Trophoblast cell (in vitro differentiated cells and primary cell): ENCODE results near the gene DKK2.
A peak's percentile ranks its signal among the peaks of the same experiment; 100 is the strongest.

Source experiments
- DNase-seq, 2 donors: peaks; one replicate each; pipeline ENCODE4 v3.0.0-alpha.2; 2016
- H2AFZ ChIP-seq: 2 replicates; pipeline ENCODE4 v1.6.1; 2013; ENCODE audit warnings: low read length, moderate library complexity, mild to moderate bottlenecking; ENCODE audit not compliant: insufficient read depth, poor library complexity
- H2AK5ac ChIP-seq: 2 replicates; pipeline ENCODE4 v1.6.1; 2013; ENCODE audit warnings: mild to moderate bottlenecking, low read length
- H2BK120ac ChIP-seq: 2 replicates; pipeline ENCODE4 v1.6.1; 2013; ENCODE audit warnings: low read length, mild to moderate bottlenecking, moderate library complexity; ENCODE audit not compliant: insufficient read depth, poor library complexity
- H2BK12ac ChIP-seq: 2 replicates; pipeline ENCODE4 v1.6.1; 2013; ENCODE audit warnings: mild to moderate bottlenecking, low read length, moderate library complexity
- H2BK5ac ChIP-seq: 2 replicates; pipeline ENCODE4 v1.6.1; 2013; ENCODE audit warnings: low read length, low read depth, moderate library complexity, mild to moderate bottlenecking; ENCODE audit not compliant: poor library complexity
- H3K14ac ChIP-seq: 2 replicates; pipeline ENCODE4 v1.6.1; 2013; ENCODE audit warnings: mild to moderate bottlenecking, low read length
- H3K18ac ChIP-seq: 2 replicates; pipeline ENCODE4 v1.6.1; 2013; ENCODE audit warnings: mild to moderate bottlenecking, low read length
- H3K23ac ChIP-seq: 2 replicates; pipeline ENCODE4 v1.6.1; 2013; ENCODE audit warnings: low read length
- H3K27ac ChIP-seq: 2 replicates; pipeline ENCODE4 v1.5.1; 2013; ENCODE audit warnings: low read depth, mild to moderate bottlenecking, inconsistent platforms, low read length, moderate library complexity
- H3K27me3 ChIP-seq: 2 replicates; pipeline ENCODE4 v1.6.1; 2013; ENCODE audit warnings: inconsistent platforms, mild to moderate bottlenecking, low read length, moderate library complexity; ENCODE audit not compliant: insufficient read depth
- H3K36me3 ChIP-seq, 2 experiments: 1 replicate in 1 of 2; 2 replicates in 1 of 2; pipeline ENCODE4 v1.6.1; 2013; ENCODE audit warnings: low read length in 2 of 2, mild to moderate bottlenecking in 2 of 2, moderate library complexity in 1 of 2; ENCODE audit not compliant: insufficient read depth in 2 of 2, control insufficient read depth in 1 of 2
- H3K4ac ChIP-seq: 2 replicates; pipeline ENCODE4 v1.6.1; 2013; ENCODE audit warnings: low read depth, mild to moderate bottlenecking, low read length, moderate library complexity
- H3K4me1 ChIP-seq, 2 experiments: 1 replicate in 1 of 2; 2 replicates in 1 of 2; pipeline ENCODE4 v1.6.1; 2013; ENCODE audit warnings: low read length in 2 of 2, mild to moderate bottlenecking in 2 of 2, moderate library complexity in 1 of 2; ENCODE audit not compliant: insufficient read depth in 2 of 2, control insufficient read depth in 1 of 2
- H3K4me2 ChIP-seq: 2 replicates; pipeline ENCODE4 v1.6.1; 2013; ENCODE audit warnings: inconsistent platforms, mild to moderate bottlenecking, low read length, moderate library complexity
- H3K4me3 ChIP-seq: 2 replicates; pipeline ENCODE4 v1.5.1; 2013; ENCODE audit warnings: mild to moderate bottlenecking, low read depth, low read length, inconsistent platforms
- H3K79me1 ChIP-seq: one replicate; pipeline ENCODE4 v1.6.1; 2013; ENCODE audit warnings: low read length
- H3K79me2 ChIP-seq: 2 replicates; pipeline ENCODE4 v1.6.1; 2013; ENCODE audit warnings: low read length, mild to moderate bottlenecking; ENCODE audit not compliant: control insufficient read depth, insufficient read depth, poor library complexity
- H3K9ac ChIP-seq: 2 replicates; pipeline ENCODE4 v1.6.1; 2013; ENCODE audit warnings: mild to moderate bottlenecking, low read length
- H3K9me3 ChIP-seq: 2 replicates; pipeline ENCODE4 v1.6.1; 2013; ENCODE audit warnings: low read depth, mild to moderate bottlenecking, control low read depth, inconsistent platforms, low read length; ENCODE audit not compliant: insufficient read depth
- H4K12ac ChIP-seq: 2 replicates; pipeline ENCODE4 v1.6.1; 2013; ENCODE audit warnings: low read depth, mild to moderate bottlenecking, low read length, moderate library complexity
- H4K8ac ChIP-seq: 2 replicates; pipeline ENCODE4 v1.6.1; 2013; ENCODE audit warnings: low read depth, mild to moderate bottlenecking, low read length, moderate library complexity
- H4K91ac ChIP-seq: one replicate; pipeline ENCODE4 v1.6.1; 2013; ENCODE audit warnings: low read depth, mild to moderate bottlenecking, low read length, moderate library complexity
- WGBS: extraction: QIAGEN DNeasy Blood & Tissue Kit; methylation state at CpG from one replicate; pipeline ENCODE4 v1.1.7; 2013; ENCODE audit warnings: missing lambda C conversion rate; ENCODE audit not compliant: insufficient read length, insufficient coverage; ENCODE audit errors: extremely low coverage; 5-methylcytosine and 5-hydroxymethylcytosine counted together

The DKK2 gene

DNA sequence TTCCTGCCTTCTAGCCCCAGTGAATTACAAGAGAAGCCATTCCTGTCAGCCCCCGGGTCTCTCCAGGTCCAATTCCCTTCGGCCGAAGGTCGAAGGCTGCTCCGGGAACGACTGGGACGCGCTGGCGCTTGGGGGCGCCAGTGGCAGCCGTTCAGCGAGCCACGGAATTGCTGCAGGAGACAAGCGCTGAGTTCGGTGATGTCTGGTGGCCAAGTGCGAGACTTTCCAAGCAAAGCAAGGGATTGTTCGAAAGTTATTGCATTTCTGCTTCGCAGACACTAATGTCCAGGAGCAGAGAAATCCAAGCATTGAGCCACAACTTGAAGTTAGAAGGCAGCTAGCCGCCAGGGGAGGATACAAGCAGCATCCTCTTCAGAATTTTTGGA lies 1.1 kb upstream of the DKK2 start:
- H3K27me3 ChIP-seq, result peaks cover 35% of the 10 kb centered on the region
- H2BK12ac ChIP-seq, result no peak overlapping the region
- no peak overlapping the region for H2BK5ac ChIP-seq
- H3K9me3 ChIP-seq, result no peaks in the 10 kb centered on the region
- H2AK5ac ChIP-seq, result no peak overlapping the region
- peak in 1 of 2 donors; percentile 7 for DNase-seq
- H3K27ac ChIP-seq, result no peak overlapping the region
- no peak overlapping the region for H2BK120ac ChIP-seq
- H3K79me2 ChIP-seq, result no peaks in the 10 kb centered on the region
- H2AFZ ChIP-seq, result no peak overlapping the region
- H4K91ac ChIP-seq, result no peak overlapping the region
- no CpG with 5 or more reads among the region's 19 CpGs for WGBS
- H3K14ac ChIP-seq, result no peak overlapping the region
- no peak overlapping the region for H4K12ac ChIP-seq
- H3K18ac ChIP-seq, result no peak overlapping the region
- H4K8ac ChIP-seq, result no peak overlapping the region
- no peak overlapping the region for H3K9ac ChIP-seq
- no peak overlapping the region for H3K4ac ChIP-seq
- H3K79me1 ChIP-seq, result no peaks in the 10 kb centered on the region
- peak overlapping the region; percentile 75 for H3K4me2 ChIP-seq
- no peak overlapping the region for H3K23ac ChIP-seq
- H3K36me3 ChIP-seq, result no peaks in the 10 kb centered on the region
- H3K4me3 ChIP-seq, result no peak overlapping the region
- peaks cover 6 to 11% of the 10 kb centered on the region in 2 experiments for H3K4me1 ChIP-seq

DNA sequence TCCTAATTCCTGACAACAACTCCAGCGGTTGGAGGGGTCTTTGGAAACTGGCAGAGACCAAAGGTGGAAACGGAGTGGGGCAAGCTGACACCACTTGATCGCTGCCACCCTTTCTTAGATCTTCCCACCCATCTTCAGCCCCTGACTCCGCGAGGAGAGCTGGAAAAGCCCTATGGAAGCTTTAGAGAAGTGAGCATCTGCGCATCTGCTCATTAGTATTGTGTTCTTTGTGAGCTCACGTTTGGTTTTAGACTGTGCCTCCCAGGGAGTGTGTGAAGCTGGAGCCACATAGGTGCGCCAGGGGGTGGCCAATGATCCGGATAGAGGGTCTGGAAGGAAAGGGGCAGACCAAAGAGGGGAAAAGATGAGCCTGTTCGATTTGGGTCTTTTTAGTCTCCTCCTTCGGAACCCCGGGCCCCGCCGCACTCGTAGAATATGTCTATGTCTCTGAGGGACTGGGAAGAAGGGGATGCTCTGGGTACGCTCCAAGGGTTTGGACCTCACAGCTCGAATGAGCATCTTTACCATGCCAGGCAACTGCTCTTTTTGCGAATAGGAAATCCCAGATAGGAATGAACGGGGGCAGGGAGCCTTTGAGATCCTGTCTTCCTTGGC lies 578 bp upstream of the DKK2 start:
- H3K4me2 ChIP-seq, result peak overlapping the region; percentile 75
- no peak overlapping the region for H2BK5ac ChIP-seq

DNA sequence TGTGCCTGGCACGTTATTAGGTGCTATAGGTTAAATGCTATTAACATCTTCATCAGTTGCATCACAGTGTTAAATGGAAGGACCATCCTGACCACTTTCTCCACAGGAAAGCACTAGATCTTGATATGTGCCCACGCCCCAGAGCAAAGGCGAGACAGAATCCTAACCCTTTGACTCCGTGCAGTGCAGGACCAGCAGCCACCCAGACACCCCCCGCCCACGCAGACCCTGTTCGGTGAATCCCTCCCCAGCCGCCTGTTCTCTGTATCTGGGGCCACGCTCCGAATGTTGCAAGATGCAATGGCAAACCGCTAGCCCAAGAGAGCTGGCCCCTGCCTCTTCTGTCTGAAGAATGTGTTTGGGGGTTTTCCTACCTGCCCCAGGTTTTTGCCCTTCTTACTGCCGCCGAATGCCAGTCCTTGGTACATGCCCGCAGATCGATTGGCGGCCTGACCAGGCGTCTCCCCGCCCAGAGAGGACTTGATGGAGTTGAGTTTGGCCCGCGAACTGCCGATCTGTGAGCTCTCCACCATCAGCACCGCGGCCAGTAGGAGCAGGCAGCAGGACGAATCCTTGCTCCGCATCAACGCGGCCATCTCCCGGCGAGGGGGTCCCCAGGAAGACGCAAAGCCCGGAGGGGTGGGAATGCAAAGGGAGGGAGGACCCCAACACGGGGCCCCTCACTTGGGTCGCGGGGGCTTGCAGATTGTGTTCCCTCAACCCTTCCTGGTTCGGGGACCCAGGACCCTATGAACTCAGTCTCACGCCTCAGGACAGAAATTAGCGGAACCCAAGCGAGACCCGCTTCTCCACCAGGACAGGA lies 906 bp downstream of the DKK2 start:
- no peak overlapping the region for H2AK5ac ChIP-seq
- H3K79me1 ChIP-seq, result no peaks in the 10 kb centered on the region
- no CpG with 5 or more reads among the region's 39 CpGs for WGBS

More for the DNA sequence above, 578 bp upstream of the DKK2 start:
- Histone ChIP-seq H4K8ac (no peak overlapping the region), H3K4ac (no peak overlapping the region), H3K23ac (no peak overlapping the region), H2BK120ac (no peak overlapping the region), H3K9me3 (no peaks in the 10 kb centered on the region), H2BK12ac (no peak overlapping the region), H3K27me3 (peaks cover 35% of the 10 kb centered on the region), H4K91ac (no peak overlapping the region), H2AK5ac (no peak overlapping the region), H3K79me2 (no peaks in the 10 kb centered on the region), H3K79me1 (no peaks in the 10 kb centered on the region), H3K14ac (no peak overlapping the region), H3K27ac (no peak overlapping the region), H3K18ac (no peak overlapping the region), H4K12ac (no peak overlapping the region), H3K36me3 (no peaks in the 10 kb centered on the region), H3K4me3 (no peak overlapping the region), H2AFZ (no peak overlapping the region), H3K4me1 (peaks cover 6 to 11% of the 10 kb centered on the region in 2 experiments), H3K9ac (no peak overlapping the region)
- no CpG with 5 or more reads among the region's 19 CpGs for WGBS
- DNase-seq, result no peak

DNA sequence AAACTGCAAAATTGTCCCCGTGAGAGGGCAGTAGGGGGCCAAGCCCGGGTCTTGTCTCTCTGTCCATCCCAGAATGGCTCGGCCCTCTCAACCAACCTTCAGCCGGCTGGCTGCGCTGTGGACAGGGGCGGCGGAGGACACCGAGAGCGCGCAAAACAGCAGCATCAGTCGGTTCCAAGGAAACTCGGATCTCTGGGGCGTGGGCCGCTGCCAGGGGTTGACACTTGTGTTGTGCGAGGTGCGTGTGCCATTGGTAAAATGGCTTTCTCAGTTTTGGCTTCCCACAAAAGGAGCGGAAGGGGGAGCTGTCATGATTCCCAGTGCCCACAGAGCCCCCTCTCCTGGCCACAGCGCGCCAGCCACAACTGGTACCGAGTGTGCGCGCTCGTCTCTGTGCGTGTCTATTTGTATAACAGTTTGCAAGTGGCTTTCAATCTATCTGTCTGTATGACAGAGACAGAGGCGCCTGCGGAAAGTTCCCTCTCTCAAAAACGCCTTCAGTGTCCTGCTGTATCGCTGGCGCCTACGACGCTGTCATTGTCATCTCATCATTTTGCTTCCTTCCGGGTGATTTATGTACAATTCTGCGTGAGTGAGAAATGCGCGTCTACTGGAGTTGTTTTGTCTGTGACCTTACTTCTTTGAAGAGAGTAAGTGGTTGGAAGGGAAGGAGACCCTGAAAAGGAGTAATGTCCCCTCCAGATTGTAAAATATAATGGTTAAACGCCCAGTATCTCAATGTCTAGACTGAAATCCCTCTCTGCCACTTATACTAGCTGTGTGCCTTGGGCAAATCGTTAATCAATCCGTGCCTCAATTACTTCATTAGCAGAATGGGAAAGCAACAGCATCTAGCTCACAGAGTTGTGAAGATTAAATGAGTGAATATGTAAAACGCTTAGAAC lies 1.8 kb downstream of the DKK2 start:
- Histone ChIP-seq H2BK12ac (no peak overlapping the region), H4K91ac (no peak overlapping the region), H3K4me3 (peak overlapping the region; percentile 49), H3K18ac (no peak overlapping the region), H2BK120ac (no peak overlapping the region), H3K9me3 (no peaks in the 10 kb centered on the region), H4K8ac (no peak overlapping the region), H3K27ac (no peak overlapping the region), H3K4me1 (peaks cover 6 to 11% of the 10 kb centered on the region in 2 experiments), H3K4me2 (peak overlapping the region; percentile 67), H3K14ac (no peak overlapping the region), H2AFZ (peak overlapping the region; percentile 55), H2AK5ac (no peak overlapping the region), H3K79me1 (no peaks in the 10 kb centered on the region), H3K4ac (no peak overlapping the region), H3K9ac (no peak overlapping the region), H2BK5ac (no peak overlapping the region), H3K23ac (no peak overlapping the region), H4K12ac (no peak overlapping the region), H3K79me2 (no peaks in the 10 kb centered on the region), H3K27me3 (peaks cover 35% of the 10 kb centered on the region), H3K36me3 (no peaks in the 10 kb centered on the region)
- WGBS, result no CpG with 5 or more reads among the region's 39 CpGs
- peak in 1 of 2 donors; percentile 37 for DNase-seq

More for the DNA sequence above, 906 bp downstream of the DKK2 start:
- Histone ChIP-seq H2BK12ac (no peak overlapping the region), H4K91ac (no peak overlapping the region), H3K14ac (no peak overlapping the region), H3K18ac (no peak overlapping the region), H3K27ac (no peak overlapping the region), H3K27me3 (peaks cover 35% of the 10 kb centered on the region), H2BK120ac (no peak overlapping the region), H4K8ac (no peak overlapping the region), H3K4me3 (no peak overlapping the region), H2AFZ (no peak overlapping the region), H3K79me2 (no peaks in the 10 kb centered on the region), H4K12ac (no peak overlapping the region), H3K4me2 (peak overlapping the region; percentile 75), H3K36me3 (no peaks in the 10 kb centered on the region), H3K4ac (no peak overlapping the region), H3K23ac (no peak overlapping the region), H3K4me1 (peaks cover 6 to 11% of the 10 kb centered on the region in 2 experiments), H3K9ac (no peak overlapping the region), H2BK5ac (no peak overlapping the region), H3K9me3 (no peaks in the 10 kb centered on the region)
- DNase-seq, result no peak
